Measurements from ENCODE around the gene CCNY.

DNA sequence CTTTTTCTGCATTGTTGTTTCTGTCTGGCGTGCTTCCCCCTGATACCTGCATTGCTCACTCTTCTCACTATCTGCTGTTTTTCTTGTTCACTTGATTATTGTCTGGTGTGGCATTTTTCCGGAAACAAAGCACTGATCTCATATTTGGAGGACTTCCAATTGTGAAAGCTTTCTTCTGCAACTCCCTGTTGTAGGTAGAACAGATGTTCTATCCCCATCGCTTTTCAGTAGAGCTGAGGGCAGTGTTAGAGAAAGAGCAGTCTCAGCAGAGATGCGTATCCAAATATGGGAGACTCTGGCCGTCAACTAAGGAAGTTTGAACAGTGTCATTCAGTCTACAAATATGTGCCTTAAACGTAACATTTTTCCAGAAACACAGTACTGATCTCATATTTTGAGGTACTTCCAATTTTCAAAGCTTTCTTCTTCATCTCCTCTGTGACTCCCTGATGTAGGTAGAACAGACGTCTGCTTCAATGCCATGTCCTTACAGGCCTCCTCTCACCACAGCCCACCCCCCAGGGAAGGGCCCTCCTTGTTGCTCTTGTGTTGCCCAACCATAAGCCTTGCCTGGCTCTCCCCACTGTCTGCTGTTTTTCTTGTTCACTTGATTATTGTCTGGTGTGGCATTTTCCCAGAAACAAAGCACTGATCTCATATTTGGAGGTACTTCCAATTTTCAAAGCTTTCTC is 241.8 kb downstream of the CCNY start:
- TF ChIP-seq, protein P1, sequence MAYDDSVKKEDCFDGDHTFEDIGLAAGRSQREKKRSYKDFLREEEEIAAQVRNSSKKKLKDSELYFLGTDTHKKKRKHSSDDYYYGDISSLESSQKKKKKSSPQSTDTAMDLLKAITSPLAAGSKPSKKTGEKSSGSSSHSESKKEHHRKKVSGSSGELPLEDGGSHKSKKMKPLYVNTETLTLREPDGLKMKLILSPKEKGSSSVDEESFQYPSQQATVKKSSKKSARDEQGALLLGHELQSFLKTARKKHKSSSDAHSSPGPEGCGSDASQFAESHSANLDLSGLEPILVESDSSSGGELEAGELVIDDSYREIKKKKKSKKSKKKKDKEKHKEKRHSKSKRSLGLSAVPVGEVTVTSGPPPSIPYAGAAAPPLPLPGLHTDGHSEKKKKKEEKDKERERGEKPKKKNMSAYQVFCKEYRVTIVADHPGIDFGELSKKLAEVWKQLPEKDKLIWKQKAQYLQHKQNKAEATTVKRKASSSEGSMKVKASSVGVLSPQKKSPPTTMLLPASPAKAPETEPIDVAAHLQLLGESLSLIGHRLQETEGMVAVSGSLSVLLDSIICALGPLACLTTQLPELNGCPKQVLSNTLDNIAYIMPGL (CRISPR knock-in tag; IDR thresholded peaks at IDR 0.05; ENCODE audit: borderline replicate concordance in 1 of 2, low read depth in 1 of 2): no peak
- TF ChIP-seq ZNF274 (CRISPR knock-in tag; IDR thresholded peaks at IDR 0.05) (no peak), CTCF (CRISPR knock-in tag; IDR thresholded peaks at IDR 0.05) (no peak), PBX3 (CRISPR knock-in tag; IDR thresholded peaks at IDR 0.05; ENCODE audit: borderline replicate concordance) (no peak), XBP1 (CRISPR knock-in tag; IDR thresholded peaks at IDR 0.05) (no peak), ZNF776 (CRISPR knock-in tag; IDR thresholded peaks at IDR 0.05) (no peak), HNRNPLL (IDR thresholded peaks at IDR 0.05; ENCODE audit: low read depth, low read length, poor library complexity, severe bottlenecking) (no peak)
- TF ChIP-seq, protein P2, sequence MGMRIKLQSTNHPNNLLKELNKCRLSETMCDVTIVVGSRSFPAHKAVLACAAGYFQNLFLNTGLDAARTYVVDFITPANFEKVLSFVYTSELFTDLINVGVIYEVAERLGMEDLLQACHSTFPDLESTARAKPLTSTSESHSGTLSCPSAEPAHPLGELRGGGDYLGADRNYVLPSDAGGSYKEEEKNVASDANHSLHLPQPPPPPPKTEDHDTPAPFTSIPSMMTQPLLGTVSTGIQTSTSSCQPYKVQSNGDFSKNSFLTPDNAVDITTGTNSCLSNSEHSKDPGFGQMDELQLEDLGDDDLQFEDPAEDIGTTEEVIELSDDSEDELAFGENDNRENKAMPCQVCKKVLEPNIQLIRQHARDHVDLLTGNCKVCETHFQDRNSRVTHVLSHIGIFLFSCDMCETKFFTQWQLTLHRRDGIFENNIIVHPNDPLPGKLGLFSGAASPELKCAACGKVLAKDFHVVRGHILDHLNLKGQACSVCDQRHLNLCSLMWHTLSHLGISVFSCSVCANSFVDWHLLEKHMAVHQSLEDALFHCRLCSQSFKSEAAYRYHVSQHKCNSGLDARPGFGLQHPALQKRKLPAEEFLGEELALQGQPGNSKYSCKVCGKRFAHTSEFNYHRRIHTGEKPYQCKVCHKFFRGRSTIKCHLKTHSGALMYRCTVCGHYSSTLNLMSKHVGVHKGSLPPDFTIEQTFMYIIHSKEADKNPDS (CRISPR knock-in tag; IDR thresholded peaks at IDR 0.05): no peak

Data from HepG2 (cell line).